Type B pancreatic cell (in vitro differentiated cells): Measurements from ENCODE around the gene EFHB. TPM values are rescaled to one million over a fixed set of nuclear protein-coding genes. Genes with fewer than 3 reads are reported as not detected.
"Not testable (repeated sequence)": the region's sequence is repeated elsewhere in the genome, so short reads cannot be mapped to it uniquely, and the experiment has no call there.

Source experiments
- DNase-seq: peaks from one replicate; pipeline ENCODE4 v3.0.0; 2021; ENCODE audit warnings: mixed read lengths; ENCODE audit not compliant: unreplicated experiment; ENCODE audit errors: extremely low spot score
- H3K27ac Mint-ChIP-seq: 2 replicates; pipeline ENCODE4 v1.8.0; 2021; ENCODE audit warnings: mild to moderate bottlenecking, mixed read lengths
- H3K27me3 Mint-ChIP-seq: 2 replicates; pipeline ENCODE4 v1.8.0; 2021; ENCODE audit warnings: mixed read lengths
- H3K36me3 Mint-ChIP-seq: 2 replicates; pipeline ENCODE4 v1.8.0; 2021; ENCODE audit warnings: mixed read lengths
- H3K4me1 Mint-ChIP-seq: one replicate; pipeline ENCODE4 v1.8.0; 2021; ENCODE audit warnings: mixed read lengths; ENCODE audit not compliant: unreplicated experiment
- H3K4me3 Mint-ChIP-seq: 2 replicates; pipeline ENCODE4 v1.8.0; 2021; ENCODE audit warnings: mild to moderate bottlenecking, mixed read lengths
- H3K9me3 Mint-ChIP-seq: 2 replicates; pipeline ENCODE4 v1.8.0; 2021; ENCODE audit warnings: mixed read lengths
- CTCF ChIP-seq: fragments of 200-600 bp; sonication (generic); conservative IDR thresholded peaks from 2 replicates; pipeline ENCODE4 v1.5.0; 2021; ENCODE audit warnings: antibody characterized with exemption, mild to moderate bottlenecking
- total RNA-seq: library from RNA; stranded (reverse); gene quantifications from 2 replicates; pipeline ENCODE4 v1.2.1, GENCODE V29; 2021; ENCODE audit warnings: low replicate concordance

The EFHB gene
- total RNA-seq, 1 donor from 2014 or later: 1.8 TPM

DNA sequence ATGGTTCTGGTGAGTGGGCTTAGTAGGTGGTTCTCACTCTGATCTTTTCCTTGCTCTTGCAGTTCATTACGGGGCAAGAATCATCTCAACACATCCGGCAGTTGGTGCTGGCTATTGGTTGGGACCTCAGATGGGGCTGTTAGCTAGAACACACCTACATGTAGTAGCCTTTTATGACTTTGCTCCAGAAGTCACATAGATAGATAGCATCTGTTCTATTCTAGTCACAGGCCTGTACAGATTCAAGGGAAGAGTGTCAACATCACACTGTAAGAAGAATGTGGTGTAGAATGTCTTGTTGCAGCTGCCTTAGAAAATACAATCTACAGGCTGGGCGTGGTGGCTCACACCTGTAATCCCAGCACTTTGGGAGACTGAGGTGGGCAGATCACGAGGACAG, 27.9 kb upstream of the EFHB start:
- Mint-ChIP-seq H3K36me3 (peaks cover 21% of the 10 kb centered on the region), H3K9me3 (no peaks in the 10 kb centered on the region), H3K27ac (no peak overlapping the region), H3K27me3 (no peaks in the 10 kb centered on the region), H3K4me3 (no peak overlapping the region), H3K4me1 (no peaks in the 10 kb centered on the region)
- DNase-seq: no peak
- no peak for TF ChIP-seq CTCF

GRCh38 chr3:19960696-19961095, 26.7 kb upstream of the EFHB start:
- Mint-ChIP-seq H3K4me1 (no peaks in the 10 kb centered on the region), H3K27me3 (no peaks in the 10 kb centered on the region), H3K9me3 (no peaks in the 10 kb centered on the region), H3K4me3 (no peak overlapping the region), H3K36me3 (peaks cover 19% of the 10 kb centered on the region), H3K27ac (no peak overlapping the region)
- no peak for TF ChIP-seq CTCF
- DNase-seq: no peak

- Mint-ChIP-seq H3K27ac (no peak overlapping the region), H3K9me3 (no peaks in the 10 kb centered on the region), H3K4me1 (no peaks in the 10 kb centered on the region), H3K27me3 (no peaks in the 10 kb centered on the region), H3K36me3 (peaks cover 27% of the 10 kb centered on the region), H3K4me3 (no peak overlapping the region)
- TF ChIP-seq CTCF: no peak
- DNase-seq: no peak
Measured at GRCh38 chr3:19959505-19959904, 25.5 kb upstream of the EFHB start.

- H3K36me3 Mint-ChIP-seq: peaks cover 27% of the 10 kb centered on the region
- H3K4me1 Mint-ChIP-seq, H3K27ac Mint-ChIP-seq, DNase-seq, H3K27me3 Mint-ChIP-seq, H3K4me3 Mint-ChIP-seq, H3K9me3 Mint-ChIP-seq: not testable (repeated sequence)
Measured at GRCh38 chr3:19957354-19957753, 23.3 kb upstream of the EFHB start.

DNA sequence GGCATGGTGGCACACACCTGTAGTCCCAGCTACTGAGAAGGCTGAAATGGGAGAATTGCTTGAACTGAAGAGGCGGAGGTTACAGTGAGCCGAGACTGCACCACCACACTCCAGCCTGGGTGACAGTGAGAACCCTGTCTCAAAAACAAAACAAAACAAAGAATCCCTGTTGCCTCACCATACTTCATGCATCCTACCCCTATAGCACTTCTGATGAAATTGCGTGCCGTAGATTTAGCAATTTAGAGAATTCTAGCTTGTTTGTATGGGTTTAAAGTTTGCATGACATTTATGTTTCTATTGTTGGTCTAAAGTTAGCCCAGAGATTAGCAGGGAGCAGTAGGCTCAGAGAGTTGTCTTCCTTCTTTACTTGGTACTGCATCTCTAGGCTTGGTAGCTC, 20.7 kb upstream of the EFHB start:
- peaks cover 27% of the 10 kb centered on the region for H3K36me3 Mint-ChIP-seq
- peaks cover 5% of the 10 kb centered on the region for H3K4me1 Mint-ChIP-seq
- DNase-seq: no peak
- no peak overlapping the region for H3K27ac Mint-ChIP-seq
- no peak overlapping the region for H3K4me3 Mint-ChIP-seq
- no peaks in the 10 kb centered on the region for H3K27me3 Mint-ChIP-seq
- no peaks in the 10 kb centered on the region for H3K9me3 Mint-ChIP-seq
- no peak for TF ChIP-seq CTCF

DNA sequence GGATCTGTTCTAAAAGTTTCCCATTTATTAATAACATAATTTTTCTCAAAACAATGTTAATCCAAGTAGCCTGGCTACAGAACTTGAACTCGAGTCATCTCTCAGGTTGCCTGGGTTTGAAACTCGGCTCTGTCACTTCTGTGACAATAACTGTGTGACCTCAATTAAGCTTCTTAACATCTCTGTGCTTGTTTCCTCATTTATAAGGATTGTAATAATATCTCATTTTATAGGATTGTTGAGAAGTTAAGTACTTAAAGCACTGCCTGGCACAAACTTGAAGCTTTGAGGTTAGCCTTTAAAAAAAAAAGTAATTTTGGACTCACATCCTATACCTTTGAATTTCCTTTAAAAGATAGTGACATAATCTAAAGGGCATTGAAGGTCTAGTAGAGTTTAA, 16.3 kb upstream of the EFHB start:
- Mint-ChIP-seq H3K4me1 (peaks cover 20% of the 10 kb centered on the region), H3K4me3 (no peak overlapping the region)
- no peak for TF ChIP-seq CTCF

More for the DNA sequence above, 16.3 kb upstream of the EFHB start:
- no peak for DNase-seq
- Mint-ChIP-seq H3K9me3 (no peaks in the 10 kb centered on the region), H3K27me3 (no peaks in the 10 kb centered on the region), H3K36me3 (peaks cover 26% of the 10 kb centered on the region), H3K27ac (no peak overlapping the region)
